Fibroblast of skin of left quadriceps (primary cell): Measurements from ENCODE around the gene MAPKAPK2.

ENCODE experiments used
- DNase-seq, 2 experiments: peaks; one replicate each; pipeline ENCODE4 v3.0.0-alpha.2; 2013; ENCODE audit warnings: low read depth in 2 of 2

The MAPKAPK2 gene

DNA sequence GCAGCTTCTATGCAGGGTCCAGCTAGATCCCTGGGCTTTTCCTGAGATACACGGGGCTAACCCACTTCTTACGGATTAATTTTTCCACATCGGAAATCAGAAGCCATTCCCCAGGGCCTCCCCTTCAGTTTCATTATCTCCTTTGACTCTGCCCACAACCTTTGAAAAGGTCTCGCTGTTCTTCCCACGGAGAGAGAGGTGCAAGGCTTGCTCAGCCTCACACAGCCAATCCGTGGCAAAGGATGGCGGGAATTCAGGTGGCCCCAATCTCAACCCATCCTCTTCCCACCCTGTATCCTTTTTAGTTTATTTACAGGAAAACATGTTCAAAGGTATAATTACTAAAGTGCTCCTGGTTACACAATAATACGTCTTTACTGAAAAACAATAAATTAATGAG, 702 bp upstream of the MAPKAPK2 start:
- DNase-seq = no peak

- DNase-seq = no peak
These were observed 646 bp downstream of the MAPKAPK2 start for GRCh38 chr1:206685334-206685768.

DNA sequence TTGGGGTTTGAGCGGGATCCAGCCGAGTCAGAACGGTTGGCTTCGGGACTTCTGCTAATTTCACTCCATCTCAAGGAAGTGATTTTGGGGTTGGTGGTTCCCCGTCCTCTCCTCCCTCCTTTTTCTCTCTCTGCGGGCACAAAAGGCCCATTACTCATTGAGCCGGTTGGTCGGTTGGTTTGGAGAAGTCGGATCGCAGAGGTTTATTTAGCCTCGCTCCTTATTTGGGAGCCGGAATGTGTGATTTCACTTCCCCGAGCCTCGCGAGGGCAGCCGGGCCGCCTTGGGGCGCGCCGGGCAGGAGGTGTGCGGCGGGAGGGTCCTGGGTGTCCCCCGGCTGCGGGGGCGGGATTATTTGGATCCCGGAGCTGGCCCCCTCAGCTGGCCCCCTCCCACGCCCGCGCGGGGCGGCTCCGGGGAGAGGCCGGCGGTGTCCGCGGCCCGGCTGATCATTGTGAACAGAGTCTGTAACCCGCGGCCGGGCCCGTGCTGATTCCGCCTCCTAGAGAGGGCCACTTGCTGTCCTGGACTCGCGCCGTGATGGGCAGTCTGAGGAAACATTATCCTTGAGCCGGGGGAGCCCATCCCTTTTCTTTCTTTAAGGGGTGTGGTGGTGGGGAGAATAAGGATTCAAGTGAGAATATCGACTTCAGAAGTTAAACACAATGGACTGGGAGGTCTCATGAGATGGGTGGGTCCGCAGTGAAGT, 1.2 kb downstream of the MAPKAPK2 start:
- DNase-seq = peak in 1 of 2 experiments; percentile 37

DNA sequence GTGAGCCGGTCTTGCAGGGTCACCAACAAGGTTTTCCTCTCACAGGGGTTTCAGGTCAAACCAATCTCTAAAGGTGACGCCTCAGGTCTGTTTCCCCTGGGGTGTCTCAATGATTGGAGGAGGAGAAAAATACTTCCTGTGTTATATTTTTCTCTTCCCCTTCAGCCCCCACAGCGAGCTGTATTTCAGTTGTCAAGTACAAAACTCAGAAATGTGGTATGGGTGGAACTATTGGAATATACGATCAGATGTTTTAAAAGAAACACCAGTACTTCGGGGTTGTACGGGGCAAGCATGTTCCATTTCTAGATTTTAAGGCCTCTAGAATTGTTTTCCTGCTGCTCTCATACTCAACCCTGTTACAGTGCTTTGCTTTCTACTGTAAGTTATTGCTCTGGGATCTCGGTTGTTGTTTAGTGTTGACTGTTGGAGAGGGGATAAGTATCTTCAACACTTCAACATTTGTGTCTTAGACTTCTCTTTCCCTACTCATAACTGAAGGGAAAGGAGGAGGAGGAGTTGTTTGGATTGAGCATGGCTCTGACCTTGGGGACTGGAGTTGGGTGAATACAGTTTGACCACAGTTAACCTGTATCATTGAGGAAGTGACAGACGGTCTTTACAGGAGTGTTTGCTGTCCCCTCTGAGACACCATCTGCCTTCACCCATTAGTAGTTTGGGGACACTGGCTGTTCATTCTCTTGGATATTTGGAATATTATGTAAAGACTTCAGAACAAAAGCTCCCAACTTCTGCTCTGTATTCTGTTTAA, 2.0 kb downstream of the MAPKAPK2 start:
- DNase-seq = no peak

- no peak for DNase-seq
These were observed 2.7 kb downstream of the MAPKAPK2 start for GRCh38 chr1:206687251-206687914.

GRCh38 chr1:206687915-206688442, 3.3 kb downstream of the MAPKAPK2 start:
- no peak for DNase-seq

DNA sequence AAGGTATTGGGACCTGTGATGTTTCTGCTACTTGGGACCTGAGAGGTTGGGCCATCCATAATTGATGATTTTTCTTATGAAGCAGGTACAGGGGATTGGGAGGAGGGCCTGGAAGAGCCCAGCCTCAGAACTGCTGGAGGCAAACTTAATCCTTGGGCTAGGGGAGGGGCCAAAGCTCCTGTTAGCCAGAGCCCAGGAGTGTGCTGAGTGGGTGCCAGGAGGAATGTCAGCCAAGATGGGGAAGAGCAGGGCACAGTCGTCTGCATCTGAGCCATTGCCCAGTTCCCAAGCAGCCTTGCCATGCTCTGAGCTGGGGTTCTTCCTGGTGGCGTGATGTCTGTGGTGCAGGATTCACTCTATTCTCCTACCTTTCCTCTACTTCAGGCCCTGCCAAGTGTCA, 5.8 kb downstream of the MAPKAPK2 start:
- DNase-seq = no peak

GRCh38 chr1:206691604-206692003, 6.9 kb downstream of the MAPKAPK2 start:
- DNase-seq = no peak

GRCh38 chr1:206693029-206693428, 8.3 kb downstream of the MAPKAPK2 start:
- DNase-seq = no peak

DNA sequence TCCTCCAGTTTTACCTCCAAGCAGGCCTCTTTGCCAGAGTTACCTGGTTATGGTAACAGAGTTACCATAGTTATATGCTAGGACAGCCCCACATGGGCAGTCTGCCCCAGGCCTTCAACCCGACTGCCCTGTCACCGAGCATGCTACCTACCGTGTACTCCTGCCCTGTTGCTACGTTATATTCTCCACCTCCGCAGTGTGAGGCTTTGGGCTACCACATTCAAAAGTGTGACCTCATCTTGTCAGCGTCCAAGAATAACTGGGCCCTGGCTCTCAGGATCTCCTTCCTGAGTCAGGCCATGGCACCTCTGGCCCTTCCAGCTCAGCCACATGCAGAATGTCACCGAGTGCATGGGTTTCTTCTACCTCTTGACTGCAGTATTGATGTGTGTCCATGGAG, 8.9 kb downstream of the MAPKAPK2 start:
- no peak for DNase-seq

- DNase-seq = no peak
These were observed 9.7 kb downstream of the MAPKAPK2 start for GRCh38 chr1:206694171-206695124.

DNA sequence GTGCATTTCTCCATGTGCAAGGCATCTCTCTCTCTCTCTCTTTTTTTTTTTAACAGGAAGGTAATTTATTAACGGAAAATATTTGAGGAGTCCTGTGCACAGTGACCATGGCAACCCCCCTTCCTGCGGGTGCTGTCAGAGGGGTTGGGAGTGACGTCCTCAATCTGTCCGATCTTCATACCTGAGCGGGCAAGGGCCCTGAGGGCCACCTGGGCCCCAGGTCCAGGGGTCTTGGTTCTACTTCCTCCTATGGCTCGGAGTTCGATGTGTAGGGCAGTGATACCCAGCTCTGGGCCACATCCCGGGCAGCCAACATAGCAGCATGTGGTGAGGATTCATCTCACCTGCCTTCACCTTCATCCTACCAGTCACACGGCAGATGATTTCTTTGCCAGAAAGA, 11.0 kb downstream of the MAPKAPK2 start:
- no peak for DNase-seq

- DNase-seq = no peak
These were observed 12.3 kb downstream of the MAPKAPK2 start for GRCh38 chr1:206696812-206697585.

DNA sequence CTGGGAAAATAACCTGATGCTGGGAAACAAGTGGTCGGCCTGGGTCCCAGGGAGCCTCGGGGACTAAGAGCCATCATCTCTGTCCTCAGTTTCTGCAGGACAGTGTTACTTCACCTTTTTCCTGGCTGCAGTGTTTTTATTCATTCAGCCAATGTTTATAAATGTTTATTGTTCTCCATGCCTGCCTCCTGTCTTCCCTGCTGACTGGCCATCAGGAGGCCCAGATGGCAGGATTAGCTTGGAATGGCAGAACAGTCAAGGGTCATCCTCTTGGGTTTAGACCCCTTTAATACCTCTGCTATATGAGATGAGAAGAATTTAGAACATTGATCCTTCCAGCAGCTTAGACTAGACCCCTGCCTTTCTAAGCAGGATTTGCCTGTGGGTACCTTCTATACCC, 13.3 kb downstream of the MAPKAPK2 start:
- DNase-seq = no peak

GRCh38 chr1:206699000-206699586, 14.4 kb downstream of the MAPKAPK2 start:
- no peak for DNase-seq

- DNase-seq = no peak
These were observed 14.9 kb downstream of the MAPKAPK2 start for GRCh38 chr1:206699626-206700025.

DNA sequence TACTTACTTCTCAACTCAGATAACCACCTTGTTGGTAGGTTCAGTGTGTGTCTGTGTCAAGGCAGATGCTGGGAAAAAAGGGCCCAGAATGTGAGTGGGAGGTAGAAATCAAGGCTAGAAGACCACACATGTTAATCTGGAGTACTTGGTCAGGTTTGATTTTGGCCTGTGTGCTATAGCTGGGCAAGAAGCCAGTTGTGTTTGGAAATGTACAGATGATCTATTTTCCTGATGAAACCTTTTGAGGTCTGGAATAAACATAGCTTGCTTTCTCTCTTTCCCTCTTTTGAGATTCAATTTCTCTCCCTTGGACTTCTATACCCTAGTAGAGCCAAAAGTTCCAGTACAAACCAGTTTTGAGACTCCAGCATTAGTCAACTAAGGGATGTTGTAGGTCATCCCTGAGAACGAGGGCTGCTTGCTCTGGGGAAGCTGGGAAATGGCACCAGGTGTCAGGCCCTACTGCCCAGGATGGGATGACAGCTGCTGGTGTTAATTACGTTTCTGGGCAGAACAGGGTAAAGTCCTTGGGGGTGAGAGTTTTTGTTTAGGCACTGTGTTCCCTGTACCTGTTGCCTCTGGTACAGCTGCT, 15.8 kb downstream of the MAPKAPK2 start:
- DNase-seq = no peak

DNA sequence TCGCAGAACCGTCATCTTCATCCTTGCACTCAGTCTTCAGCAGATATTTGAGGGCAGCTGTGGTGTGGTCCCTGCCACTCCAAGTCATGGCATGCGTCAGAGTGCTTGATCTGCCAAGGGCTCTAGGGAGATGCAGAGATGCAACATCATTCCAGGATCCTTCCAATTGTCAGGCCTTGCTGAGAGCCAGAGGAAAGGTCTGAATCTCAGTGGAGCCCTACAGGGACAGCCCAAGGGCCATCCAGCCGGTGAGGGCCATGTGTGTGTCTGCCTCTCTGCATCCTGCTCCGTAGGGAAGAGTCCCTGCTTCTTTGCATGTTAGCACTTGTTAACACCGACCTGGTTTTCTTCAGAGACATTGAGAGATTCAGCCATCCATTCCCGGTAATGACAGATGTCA, 17.6 kb downstream of the MAPKAPK2 start:
- no peak for DNase-seq

DNA sequence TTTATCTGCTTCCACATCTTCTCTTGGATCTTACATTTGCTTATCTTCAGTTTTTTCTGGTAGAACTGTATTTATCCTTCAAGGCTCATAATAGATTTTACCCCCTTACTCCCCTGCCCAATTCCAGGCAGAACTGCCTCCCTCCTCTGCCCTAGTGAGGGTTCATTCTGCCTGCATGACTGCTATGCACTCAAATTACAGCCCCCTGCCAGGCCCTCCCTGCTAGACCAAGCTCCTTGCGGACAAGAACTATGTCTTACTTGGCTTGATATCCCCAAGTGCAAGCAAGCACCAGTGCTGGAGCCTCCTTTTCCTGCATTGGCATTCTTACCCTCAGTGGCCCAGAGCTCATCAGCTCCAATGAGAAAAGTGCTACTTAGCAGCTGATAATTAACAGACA, 18.1 kb downstream of the MAPKAPK2 start:
- no peak for DNase-seq

DNA sequence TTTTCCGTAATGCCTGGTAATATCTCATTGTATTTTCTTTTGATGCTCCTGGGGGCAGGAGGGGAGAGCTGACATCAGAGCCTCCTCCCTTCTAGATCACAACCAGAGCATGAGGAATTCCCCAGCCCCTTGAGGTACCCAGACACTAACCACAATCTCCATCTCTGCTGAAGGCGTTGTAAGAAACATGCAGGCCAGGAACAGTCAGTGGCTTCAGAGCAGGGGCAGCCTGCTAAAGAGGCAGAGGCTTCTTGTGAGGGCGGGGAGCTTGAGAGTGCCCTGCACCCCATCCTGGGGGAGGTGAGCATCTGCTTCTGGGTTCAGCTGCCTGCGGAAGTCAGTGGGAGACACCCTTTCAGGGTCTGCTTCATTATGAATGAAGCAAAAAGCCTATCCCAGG, 19.0 kb downstream of the MAPKAPK2 start:
- DNase-seq = no peak
